ENCODE measurements around the gene BNIP5.
A peak's percentile ranks its signal among the peaks of the same experiment; 100 is the strongest.

GRCh38 chr6:36312854-36313648 is 23.6 kb downstream of the BNIP5 start:
- 0 out of 2 replicates have a peak, but pooled peaks have one; percentile 39 for TF ChIP-seq MYC (IDR thresholded peaks at IDR 0.05; ENCODE audit: low read depth, low read length)
- TF ChIP-seq CTCF (IDR thresholded peaks at IDR 0.05; ENCODE audit: low read depth, low read length): no peak
